Measurements from ENCODE around the gene ANO8. TPM values are rescaled to one million over a fixed set of nuclear protein-coding genes. Genes with fewer than 3 reads are reported as not detected.
A peak's percentile ranks its signal among the peaks of the same experiment; 100 is the strongest.

ANO8 gene
- total RNA-seq, 1 experiment from 2014 or later: 0.82 TPM

DNA sequence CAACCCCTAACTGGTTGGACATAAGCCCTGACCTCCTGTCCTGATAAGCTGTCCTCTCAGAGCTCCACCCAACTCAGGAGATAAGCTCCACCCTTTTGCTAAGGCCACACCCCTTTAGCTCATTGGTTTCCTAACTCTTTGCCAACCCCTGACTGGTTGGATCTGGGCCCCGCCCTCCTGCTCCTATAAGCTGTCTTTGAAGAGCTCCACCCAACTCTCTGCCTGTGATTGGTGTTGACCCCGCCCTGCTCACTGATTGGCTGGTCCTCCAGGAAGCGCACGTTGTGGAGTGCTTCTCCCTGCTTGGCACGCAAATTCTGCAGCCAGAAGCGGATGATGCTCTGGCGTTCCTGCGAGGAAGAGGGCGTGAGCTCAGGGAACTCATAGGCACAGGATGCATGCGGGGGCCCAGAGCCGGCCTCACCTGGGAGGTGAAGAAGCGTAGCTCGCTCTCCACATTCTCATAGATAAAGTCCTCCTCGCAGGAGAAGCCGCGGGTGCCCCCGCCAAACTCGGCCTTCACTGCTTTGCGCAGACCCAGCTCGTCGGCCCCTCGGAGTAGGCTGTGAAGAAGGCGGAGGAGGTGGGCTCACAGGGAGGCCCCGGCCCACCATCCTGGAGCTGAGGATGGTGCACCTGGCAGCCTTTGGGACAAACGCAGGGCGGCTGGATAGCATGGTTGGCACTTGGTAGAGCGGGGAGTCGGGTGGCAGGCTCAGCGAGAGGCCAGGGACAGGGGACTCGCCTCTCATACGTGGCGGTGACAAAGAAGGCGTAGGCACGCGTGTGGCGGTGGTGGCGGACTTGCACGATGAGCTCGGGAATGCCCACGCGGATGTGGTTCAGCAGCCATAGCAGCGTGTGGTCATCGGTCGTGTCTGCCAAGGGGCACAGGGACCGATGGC lies 1.7 kb downstream of the ANO8 start:
- Histone ChIP-seq H3K9me3 (ENCODE audit: low read length) (no peaks in the 10 kb centered on the region), H4K20me1 (ENCODE audit: insufficient read depth, low read depth, low read length) (no peaks in the 10 kb centered on the region), H3K9ac (ENCODE audit: low read length) (no peak overlapping the region), H3K36me3 (ENCODE audit: insufficient read depth, low read length) (no peaks in the 10 kb centered on the region), H3K4me3 (ENCODE audit: low read length) (no peak overlapping the region; the same call in 1 of the 2 replicates), H3K79me2 (ENCODE audit: low read length) (peaks cover under 1% of the 10 kb centered on the region), H3K4me2 (ENCODE audit: low read depth, low read length, poor library complexity, severe bottlenecking) (no peak overlapping the region), H3K9me2 (replicated peaks; ENCODE audit: insufficient read depth, low read length) (no peaks in the 10 kb centered on the region), H3K27me3 (ENCODE audit: low read length) (no peaks in the 10 kb centered on the region), H2AFZ (ENCODE audit: low read length) (no peak overlapping the region), H3K4me1 (ENCODE audit: low read length) (peaks cover 20% of the 10 kb centered on the region), H3K27ac (ENCODE audit: low read length) (no peak overlapping the region)
- DNase-seq: peak; percentile 95

DNA sequence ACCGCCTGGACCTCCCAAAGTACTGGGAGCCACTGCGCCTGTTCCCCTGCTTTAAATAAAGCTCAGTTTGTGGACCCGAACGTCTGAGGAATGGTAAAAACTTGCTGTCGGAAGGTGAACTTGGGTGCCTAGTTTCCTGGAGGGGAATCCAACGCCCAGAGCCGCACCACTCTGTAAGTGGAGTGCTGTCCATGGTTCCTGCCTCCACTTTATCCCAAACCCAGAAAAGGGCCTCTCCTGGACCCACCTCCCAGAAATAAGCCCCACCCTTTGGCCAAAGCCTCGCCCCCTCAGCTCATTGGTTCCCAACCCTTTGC lies 2.3 kb downstream of the ANO8 start:
- Histone ChIP-seq H3K4me2 (ENCODE audit: low read depth, low read length, poor library complexity, severe bottlenecking) (no peak overlapping the region), H3K27ac (ENCODE audit: low read length) (no peak overlapping the region), H3K9me2 (replicated peaks; ENCODE audit: insufficient read depth, low read length) (no peaks in the 10 kb centered on the region), H3K79me2 (ENCODE audit: low read length) (no peaks in the 10 kb centered on the region), H4K20me1 (ENCODE audit: insufficient read depth, low read depth, low read length) (no peaks in the 10 kb centered on the region), H3K27me3 (ENCODE audit: low read length) (no peaks in the 10 kb centered on the region), H2AFZ (ENCODE audit: low read length) (no peak overlapping the region), H3K4me3 (ENCODE audit: low read length) (no peak overlapping the region), H3K4me1 (ENCODE audit: low read length) (peaks cover 20% of the 10 kb centered on the region), H3K9ac (ENCODE audit: low read length) (no peak overlapping the region), H3K9me3 (ENCODE audit: low read length) (no peaks in the 10 kb centered on the region), H3K36me3 (ENCODE audit: insufficient read depth, low read length) (no peaks in the 10 kb centered on the region)
- DNase-seq: no peak

DNA sequence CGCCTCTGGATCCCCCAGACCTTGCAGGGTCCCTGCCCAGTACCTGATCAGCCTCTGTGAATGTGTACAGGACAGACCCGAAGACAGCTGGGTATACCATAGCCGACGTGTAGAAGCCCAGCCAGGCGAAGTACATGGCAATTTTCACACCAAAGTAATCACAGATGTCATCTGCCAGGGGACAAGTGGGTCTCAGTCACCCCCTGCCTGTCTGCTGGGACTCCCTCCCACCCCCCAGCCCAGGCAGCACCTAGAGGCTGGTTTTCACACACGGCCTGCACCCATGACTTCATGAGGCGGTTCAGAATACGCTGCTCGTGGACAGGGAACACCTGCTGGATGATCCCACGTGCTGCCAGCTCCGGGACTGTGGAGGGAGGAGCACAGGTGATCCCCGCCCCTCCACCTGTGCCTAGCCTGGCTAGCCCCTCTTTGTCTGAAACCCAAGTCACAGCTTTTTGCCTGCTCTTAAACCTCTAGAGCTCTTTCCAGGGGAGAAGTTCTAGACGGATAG lies 3.6 kb downstream of the ANO8 start:
- no peak for DNase-seq
- H3K9ac ChIP-seq (ENCODE audit: low read length): no peak overlapping the region
- no peak overlapping the region for H3K4me3 ChIP-seq (ENCODE audit: low read length)
- H3K36me3 ChIP-seq (ENCODE audit: insufficient read depth, low read length): no peaks in the 10 kb centered on the region
- H3K9me2 ChIP-seq (replicated peaks; ENCODE audit: insufficient read depth, low read length): no peaks in the 10 kb centered on the region
- H4K20me1 ChIP-seq (ENCODE audit: insufficient read depth, low read depth, low read length): no peaks in the 10 kb centered on the region
- H3K79me2 ChIP-seq (ENCODE audit: low read length): no peaks in the 10 kb centered on the region
- no peak overlapping the region for H3K27ac ChIP-seq (ENCODE audit: low read length)
- no peak overlapping the region for H2AFZ ChIP-seq (ENCODE audit: low read length)
- peaks cover 17% of the 10 kb centered on the region for H3K4me1 ChIP-seq (ENCODE audit: low read length)
- no peaks in the 10 kb centered on the region for H3K27me3 ChIP-seq (ENCODE audit: low read length)
- H3K9me3 ChIP-seq (ENCODE audit: low read length): no peaks in the 10 kb centered on the region
- H3K4me2 ChIP-seq (ENCODE audit: low read depth, low read length, poor library complexity, severe bottlenecking): no peak overlapping the region

DNA sequence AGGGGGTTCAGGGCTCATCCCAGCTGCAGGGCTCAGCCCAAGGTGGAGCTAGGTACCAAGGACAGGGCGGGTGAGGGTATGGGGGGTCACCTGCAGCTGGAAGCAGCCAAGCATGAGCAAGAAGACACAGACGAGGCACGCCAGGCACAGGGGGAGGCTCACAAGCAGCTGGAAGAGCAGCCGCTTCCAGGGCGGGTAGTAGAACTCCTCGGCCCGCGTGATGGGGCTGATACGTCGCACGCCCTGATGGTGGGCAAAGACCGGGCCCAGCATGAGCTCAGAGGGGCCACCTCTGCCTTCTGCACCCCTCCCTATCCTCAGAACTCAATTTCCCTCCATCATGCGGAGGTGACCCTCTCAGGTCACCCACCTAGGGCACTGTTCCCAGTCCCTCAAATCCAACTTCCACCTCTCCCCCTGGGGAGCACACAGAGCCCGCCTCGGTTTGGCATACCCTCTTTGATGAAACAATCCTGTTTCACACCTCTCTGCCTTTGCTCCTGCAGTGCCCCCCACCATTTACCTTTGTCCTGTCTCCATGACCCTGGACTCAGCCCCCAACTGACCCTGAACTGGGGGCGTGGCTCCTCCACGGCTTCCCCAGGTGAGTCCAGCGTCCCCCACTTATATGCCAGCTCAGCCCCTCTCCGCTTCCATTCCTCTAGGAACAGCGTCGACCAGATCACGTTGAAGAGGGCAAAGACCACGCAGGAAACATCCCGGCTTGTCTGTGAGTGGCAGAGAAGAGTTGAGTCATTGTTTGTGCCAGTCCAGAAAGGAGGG lies 4.2 kb downstream of the ANO8 start:
- no peak for DNase-seq
- Histone ChIP-seq H3K9me3 (ENCODE audit: low read length) (no peaks in the 10 kb centered on the region), H3K4me1 (ENCODE audit: low read length) (peaks cover 15% of the 10 kb centered on the region), H3K4me2 (ENCODE audit: low read depth, low read length, poor library complexity, severe bottlenecking) (no peak overlapping the region), H3K36me3 (ENCODE audit: insufficient read depth, low read length) (no peaks in the 10 kb centered on the region), H3K9ac (ENCODE audit: low read length) (no peak overlapping the region), H3K9me2 (replicated peaks; ENCODE audit: insufficient read depth, low read length) (no peaks in the 10 kb centered on the region), H3K27ac (ENCODE audit: low read length) (no peak overlapping the region), H3K79me2 (ENCODE audit: low read length) (no peaks in the 10 kb centered on the region), H3K27me3 (ENCODE audit: low read length) (no peaks in the 10 kb centered on the region), H4K20me1 (ENCODE audit: insufficient read depth, low read depth, low read length) (no peaks in the 10 kb centered on the region), H2AFZ (ENCODE audit: low read length) (no peak overlapping the region), H3K4me3 (ENCODE audit: low read length) (no peak overlapping the region)

DNA sequence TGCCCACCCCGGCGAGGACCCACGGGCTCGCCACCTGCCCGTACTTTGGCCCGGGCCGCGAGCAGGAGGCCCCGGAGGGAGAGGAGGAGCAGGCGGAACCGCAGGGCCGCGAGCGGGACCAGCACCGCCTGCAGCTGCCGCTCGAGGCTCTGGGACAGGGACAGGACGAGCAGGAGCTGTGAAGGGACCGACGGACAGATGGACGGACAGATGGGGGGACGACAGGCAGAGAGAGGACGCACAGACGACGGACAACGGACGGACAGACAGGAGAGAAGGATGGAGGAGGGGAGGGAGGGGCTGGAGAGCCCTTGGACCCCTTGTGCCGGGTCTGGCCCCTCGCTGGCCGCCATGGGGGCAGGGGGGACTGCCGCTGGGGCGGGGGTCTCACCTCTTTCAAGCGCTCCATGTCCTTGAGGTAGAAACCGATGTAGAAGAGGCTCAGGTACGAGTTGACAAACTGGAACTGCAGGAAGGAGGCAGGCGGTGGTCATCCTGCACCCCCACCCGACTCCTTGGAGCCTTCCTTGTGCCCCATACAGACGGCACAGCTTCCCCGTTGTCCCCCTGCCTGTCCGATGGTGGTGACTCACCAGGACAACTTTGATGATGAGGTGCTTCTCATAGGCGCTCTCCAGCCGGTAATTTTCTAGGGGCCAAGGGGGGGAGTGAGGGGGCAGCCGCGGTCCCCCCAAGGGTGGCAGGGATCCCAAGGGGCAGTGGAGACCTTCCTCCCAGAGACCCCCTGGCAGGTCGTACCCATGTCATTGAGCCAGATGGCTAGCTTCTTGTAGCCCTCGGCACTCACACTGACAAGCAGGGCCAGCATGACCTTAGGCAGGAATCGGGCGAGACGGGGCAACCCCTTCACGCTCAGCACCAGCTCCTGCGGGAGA lies 5.0 kb downstream of the ANO8 start:
- H3K4me3 ChIP-seq (ENCODE audit: low read length): no peak overlapping the region
- no peak for DNase-seq
- peaks cover 8% of the 10 kb centered on the region for H3K4me1 ChIP-seq (ENCODE audit: low read length)

DNA sequence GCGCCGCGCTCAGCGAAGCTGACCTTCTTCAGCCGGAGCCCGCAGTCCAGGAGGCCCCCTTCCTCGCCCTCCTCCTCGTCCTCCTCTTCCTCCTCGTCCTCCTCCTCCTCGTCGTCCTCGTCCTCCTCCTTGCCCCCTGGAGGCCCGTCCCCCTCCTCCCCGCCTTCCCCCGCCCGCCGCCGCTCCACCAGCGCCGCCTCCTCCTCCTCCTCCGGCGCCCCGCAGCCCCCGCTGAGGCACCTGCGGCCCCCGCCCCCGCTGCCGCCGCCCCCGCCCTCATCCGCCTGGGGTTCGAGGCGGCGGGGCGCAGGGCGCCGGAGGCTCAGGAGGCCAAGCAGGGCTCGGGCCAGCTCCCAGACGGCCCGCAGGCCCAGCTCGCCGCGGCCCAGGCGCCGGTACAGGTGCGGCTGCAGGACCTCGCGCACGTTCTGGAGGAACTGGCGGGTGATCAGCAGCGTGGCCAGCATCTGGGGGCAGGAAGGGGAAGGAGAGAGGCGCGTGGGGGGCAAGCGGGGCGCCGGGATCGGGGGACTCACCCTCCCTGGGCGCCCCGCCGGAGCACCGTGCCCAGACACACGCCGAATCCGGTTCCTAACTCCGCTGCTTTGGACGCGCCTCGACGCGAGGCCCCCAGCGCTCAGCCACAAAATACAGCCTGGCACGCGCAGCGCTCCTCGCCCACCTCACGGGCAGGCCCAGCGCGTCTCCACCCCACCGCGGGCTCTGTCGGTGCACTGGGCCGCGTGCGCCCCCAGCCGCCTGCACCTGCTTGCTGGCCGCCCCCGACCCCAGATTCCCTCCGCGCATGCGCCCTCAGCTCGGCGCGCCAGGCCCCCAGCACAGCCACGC lies 5.9 kb downstream of the ANO8 start:
- no peaks in the 10 kb centered on the region; the same call in 1 of the 2 replicates for H3K4me1 ChIP-seq (ENCODE audit: low read length)
- H3K4me3 ChIP-seq (ENCODE audit: low read length): no peak overlapping the region
- no peaks in the 10 kb centered on the region for H3K79me2 ChIP-seq (ENCODE audit: low read length)
- H3K27ac ChIP-seq (ENCODE audit: low read length): no peak overlapping the region
- peak overlapping the region; percentile 13 for H3K4me2 ChIP-seq (ENCODE audit: low read depth, low read length, poor library complexity, severe bottlenecking)
- no peaks in the 10 kb centered on the region for H3K27me3 ChIP-seq (ENCODE audit: low read length)
- H2AFZ ChIP-seq (ENCODE audit: low read length): no peak overlapping the region
- H4K20me1 ChIP-seq (ENCODE audit: insufficient read depth, low read depth, low read length): no peaks in the 10 kb centered on the region
- no peaks in the 10 kb centered on the region for H3K9me2 ChIP-seq (replicated peaks; ENCODE audit: insufficient read depth, low read length)
- DNase-seq: no peak
- H3K36me3 ChIP-seq (ENCODE audit: insufficient read depth, low read length): no peaks in the 10 kb centered on the region
- H3K9ac ChIP-seq (ENCODE audit: low read length): no peak overlapping the region
- H3K9me3 ChIP-seq (ENCODE audit: low read length): no peaks in the 10 kb centered on the region

More for the DNA sequence above, 5.0 kb downstream of the ANO8 start:
- Histone ChIP-seq H3K4me2 (ENCODE audit: low read depth, low read length, poor library complexity, severe bottlenecking) (no peak overlapping the region), H3K79me2 (ENCODE audit: low read length) (no peaks in the 10 kb centered on the region), H3K27me3 (ENCODE audit: low read length) (no peaks in the 10 kb centered on the region), H3K9me2 (replicated peaks; ENCODE audit: insufficient read depth, low read length) (no peaks in the 10 kb centered on the region), H3K9ac (ENCODE audit: low read length) (no peak overlapping the region), H3K27ac (ENCODE audit: low read length) (no peak overlapping the region), H2AFZ (ENCODE audit: low read length) (no peak overlapping the region), H4K20me1 (ENCODE audit: insufficient read depth, low read depth, low read length) (no peaks in the 10 kb centered on the region), H3K36me3 (ENCODE audit: insufficient read depth, low read length) (no peaks in the 10 kb centered on the region), H3K9me3 (ENCODE audit: low read length) (no peaks in the 10 kb centered on the region)

DNA sequence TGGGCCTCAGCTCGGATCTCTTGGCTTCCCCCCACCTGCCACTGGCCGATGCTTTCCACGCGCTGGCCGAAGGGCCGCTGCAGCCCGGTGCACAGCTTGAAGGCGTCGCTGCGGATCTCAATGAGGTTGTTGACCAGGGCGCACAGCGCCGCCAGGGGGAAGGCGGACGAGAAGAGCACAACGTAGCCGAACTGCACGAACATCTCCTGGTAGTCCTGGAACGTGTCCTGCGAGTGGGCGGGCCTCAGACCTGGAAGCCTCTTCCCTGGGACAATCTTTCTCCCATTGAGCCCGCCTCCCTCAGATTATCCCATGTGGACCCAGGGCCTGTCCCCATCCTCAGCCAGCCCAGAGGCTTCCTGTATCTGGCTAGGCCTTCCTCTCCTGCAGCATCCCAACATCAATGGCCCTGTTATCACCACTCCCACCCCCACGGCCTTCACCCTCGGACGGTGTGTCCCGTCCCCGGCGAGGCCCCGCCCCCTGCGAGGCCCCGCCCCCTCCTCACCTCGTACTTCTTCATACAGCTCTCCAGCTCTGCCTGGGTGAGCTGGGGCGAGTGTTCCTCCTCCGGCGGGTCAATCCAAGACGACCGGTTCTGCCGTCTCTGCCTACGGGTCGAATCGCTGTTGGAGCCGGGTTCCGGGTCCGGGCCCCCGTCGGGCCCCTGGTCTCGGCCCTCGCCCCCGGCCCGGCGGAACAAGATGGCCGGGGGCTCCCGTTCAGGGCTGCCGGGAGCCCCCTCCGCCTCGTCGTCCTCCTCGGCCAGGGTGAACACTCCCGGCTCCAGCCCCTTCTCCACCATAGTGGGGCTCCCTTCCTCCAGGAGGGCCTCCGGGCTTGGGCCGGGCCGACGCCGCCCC lies 6.8 kb downstream of the ANO8 start:
- Histone ChIP-seq H3K4me2 (ENCODE audit: low read depth, low read length, poor library complexity, severe bottlenecking) (peak overlapping the region; percentile 13), H3K27ac (ENCODE audit: low read length) (no peak overlapping the region), H3K9ac (ENCODE audit: low read length) (no peak overlapping the region), H3K79me2 (ENCODE audit: low read length) (no peaks in the 10 kb centered on the region), H3K4me1 (ENCODE audit: low read length) (no peaks in the 10 kb centered on the region), H3K9me3 (ENCODE audit: low read length) (no peaks in the 10 kb centered on the region), H2AFZ (ENCODE audit: low read length) (no peak overlapping the region), H4K20me1 (ENCODE audit: insufficient read depth, low read depth, low read length) (no peaks in the 10 kb centered on the region), H3K4me3 (ENCODE audit: low read length) (no peak overlapping the region), H3K27me3 (ENCODE audit: low read length) (no peaks in the 10 kb centered on the region), H3K36me3 (ENCODE audit: insufficient read depth, low read length) (no peaks in the 10 kb centered on the region), H3K9me2 (replicated peaks; ENCODE audit: insufficient read depth, low read length) (no peaks in the 10 kb centered on the region)
- peak; percentile 78 for DNase-seq

Data from Karpas-422 (cell line).